Measurements from ENCODE around the gene BIRC6. TPM values are rescaled to one million over a fixed set of nuclear protein-coding genes. Genes with fewer than 3 reads are reported as not detected.

Gene BIRC6
- total RNA-seq, 2 experiments from 2014 or later = 95.0 to 103 TPM

DNA sequence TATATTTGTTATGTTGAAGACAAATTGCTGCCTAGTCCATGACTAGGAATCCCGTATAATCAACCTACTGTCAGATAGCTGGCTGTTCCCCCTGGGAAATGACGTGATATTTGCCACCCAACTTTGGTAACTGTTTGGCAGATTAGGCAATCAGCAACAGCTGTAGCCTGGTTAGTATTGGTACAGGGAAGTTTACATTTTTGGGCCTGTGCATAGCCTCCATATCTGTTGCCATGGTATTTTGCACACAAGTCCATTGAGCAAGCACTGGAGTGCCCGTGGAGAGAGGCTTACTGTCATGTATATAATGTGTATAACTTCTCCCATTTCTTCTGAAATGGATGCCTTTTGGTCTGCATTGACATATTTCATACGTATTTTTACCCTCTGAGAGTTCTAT lies 27.7 kb downstream of the BIRC6 start:
- CTCF ChIA-PET = no interaction called here
- no peaks in the 10 kb centered on the region for H3K27me3 Mint-ChIP-seq
- H3K4me3 Mint-ChIP-seq = no peak overlapping the region
- peaks cover 46% of the 10 kb centered on the region for H3K36me3 Mint-ChIP-seq (ENCODE audit: low read depth)
- POLR2A ChIA-PET = no interaction called here
- H3K9me3 Mint-ChIP-seq = no peaks in the 10 kb centered on the region
- no peak overlapping the region for H3K27ac Mint-ChIP-seq
- no peaks in the 10 kb centered on the region for H3K4me1 Mint-ChIP-seq
- no peak for DNase-seq

DNA sequence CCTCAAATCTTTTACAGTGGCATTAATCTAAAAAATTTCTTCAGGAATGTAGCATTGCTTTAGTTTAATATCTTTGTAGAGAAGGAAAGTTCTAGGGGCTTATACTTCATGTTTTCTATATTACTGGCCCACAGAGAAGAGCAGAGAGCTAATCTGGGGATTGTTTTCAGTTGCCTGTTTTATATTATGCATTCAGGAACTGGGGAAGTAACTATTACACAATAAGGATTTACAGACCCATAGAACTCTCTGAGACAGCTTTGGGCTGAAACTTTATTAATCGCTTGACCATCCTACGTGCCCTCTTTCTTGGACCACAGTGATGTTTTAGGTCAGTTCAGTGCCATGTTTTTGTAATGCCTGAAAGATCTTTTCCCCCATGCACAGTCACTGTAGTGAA lies 29.9 kb downstream of the BIRC6 start:
- CTCF ChIA-PET = no interaction called here
- no peaks in the 10 kb centered on the region for H3K9me3 Mint-ChIP-seq

DNA sequence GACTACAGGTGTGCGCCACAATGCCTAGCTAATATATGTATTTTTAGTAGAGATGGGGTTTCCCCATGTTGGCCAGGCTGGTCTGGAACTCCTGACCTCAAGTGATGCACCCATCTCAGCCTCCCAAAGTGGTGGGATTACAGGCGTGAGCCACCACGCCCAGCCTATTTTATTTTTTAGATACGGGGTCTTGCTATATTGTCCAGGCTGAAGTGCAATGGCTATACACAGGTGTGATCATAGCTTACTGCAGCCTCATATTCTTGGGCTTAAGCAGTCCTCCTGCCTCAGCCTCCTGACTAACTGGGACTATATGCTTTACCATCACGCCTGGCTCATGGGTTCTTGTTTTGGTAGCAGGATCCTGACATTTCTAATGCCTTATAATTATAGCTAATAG lies 42.4 kb downstream of the BIRC6 start:
- ChIA-PET POLR2A (no interaction called here), CTCF (no interaction called here)
- H3K4me3 Mint-ChIP-seq = no peak overlapping the region
- DNase-seq = no peak
- H3K27me3 Mint-ChIP-seq = no peaks in the 10 kb centered on the region
- peaks cover 3% of the 10 kb centered on the region for H3K4me1 Mint-ChIP-seq
- peaks cover 43% of the 10 kb centered on the region for H3K36me3 Mint-ChIP-seq (ENCODE audit: low read depth)
- H3K9me3 Mint-ChIP-seq = no peaks in the 10 kb centered on the region
- H3K27ac Mint-ChIP-seq = no peak overlapping the region

More for the DNA sequence above, 29.9 kb downstream of the BIRC6 start:
- Mint-ChIP-seq H3K27me3 (no peaks in the 10 kb centered on the region), H3K27ac (no peak overlapping the region), H3K4me1 (peaks cover 7% of the 10 kb centered on the region), H3K4me3 (no peak overlapping the region), H3K36me3 (ENCODE audit: low read depth) (peaks cover 38% of the 10 kb centered on the region)
- DNase-seq = no peak
- POLR2A ChIA-PET = no interaction called here

DNA sequence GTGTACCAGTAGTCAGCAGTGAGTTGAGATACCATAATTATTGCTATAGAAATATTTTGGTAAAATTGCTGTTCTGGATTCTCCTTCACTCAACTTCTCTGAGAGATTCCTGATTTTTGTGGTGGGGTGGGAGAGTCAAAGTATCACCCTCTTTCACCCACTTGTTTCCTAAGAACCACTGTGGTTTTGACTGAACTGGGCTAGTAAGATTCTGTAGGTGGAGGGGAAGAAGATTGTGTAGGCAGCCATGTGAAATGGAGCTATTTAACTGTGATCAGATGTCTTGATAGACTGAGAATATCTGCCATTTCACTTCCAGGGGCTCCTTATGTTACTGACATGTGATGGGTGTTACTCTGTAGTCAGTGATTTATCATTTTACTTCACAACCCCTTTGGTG lies 45.3 kb downstream of the BIRC6 start:
- Mint-ChIP-seq H3K27me3 (no peaks in the 10 kb centered on the region), H3K4me3 (no peak overlapping the region), H3K36me3 (ENCODE audit: low read depth) (peaks cover 35% of the 10 kb centered on the region), H3K27ac (no peak overlapping the region), H3K9me3 (no peaks in the 10 kb centered on the region), H3K4me1 (peaks cover 3% of the 10 kb centered on the region)
- ChIA-PET POLR2A (no interaction called here), CTCF (no interaction called here)
- DNase-seq = no peak

DNA sequence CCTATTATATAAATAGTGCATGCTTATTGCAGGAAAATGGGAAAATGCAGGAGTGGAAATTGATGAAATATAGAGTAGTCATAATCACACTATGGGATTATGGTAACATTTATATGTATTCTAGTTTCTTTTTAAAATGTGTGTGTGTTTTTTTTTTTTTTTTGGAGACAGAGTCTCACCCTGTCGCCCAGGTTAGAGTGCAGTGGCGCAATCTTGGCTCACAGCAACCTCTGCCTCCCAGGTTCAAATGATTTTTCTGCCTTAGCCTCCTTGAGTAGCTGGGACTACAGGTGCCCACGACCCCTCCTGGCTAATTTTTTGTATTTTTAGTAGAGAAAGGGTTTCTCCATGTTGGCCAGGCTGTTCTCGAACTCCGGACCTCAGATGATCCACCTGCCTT lies 47.0 kb downstream of the BIRC6 start:
- no peak for DNase-seq
- Mint-ChIP-seq H3K4me3 (no peak overlapping the region), H3K36me3 (ENCODE audit: low read depth) (peaks cover 31% of the 10 kb centered on the region), H3K9me3 (no peaks in the 10 kb centered on the region), H3K27me3 (no peaks in the 10 kb centered on the region), H3K27ac (no peak overlapping the region), H3K4me1 (peaks cover 3% of the 10 kb centered on the region)
- ChIA-PET POLR2A (no interaction called here), CTCF (no interaction called here)

DNA sequence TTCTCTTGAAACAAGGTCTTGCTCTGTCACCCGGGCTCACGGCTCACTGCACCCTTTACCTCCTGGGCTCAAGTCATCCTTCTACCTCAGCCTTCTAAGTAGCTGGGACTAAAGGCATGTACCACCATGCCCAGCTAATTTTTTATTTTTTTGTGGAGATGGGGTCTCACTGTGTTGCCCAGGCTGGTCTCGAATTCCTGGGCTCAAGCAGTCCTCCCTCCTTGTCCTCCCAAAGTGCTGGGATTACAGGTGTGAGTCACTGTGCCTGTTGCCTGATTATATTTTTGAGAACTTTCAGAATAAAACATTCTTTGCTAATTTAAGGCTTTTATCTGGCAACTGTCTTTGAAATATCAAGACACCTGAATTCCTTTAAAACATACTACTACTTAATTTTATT lies 47.9 kb downstream of the BIRC6 start:
- H3K27me3 Mint-ChIP-seq = no peaks in the 10 kb centered on the region
- POLR2A ChIA-PET = no interaction called here
- no peak for DNase-seq
- peaks cover 3% of the 10 kb centered on the region for H3K4me1 Mint-ChIP-seq
- no peaks in the 10 kb centered on the region for H3K9me3 Mint-ChIP-seq
- H3K4me3 Mint-ChIP-seq = no peak overlapping the region
- H3K36me3 Mint-ChIP-seq (ENCODE audit: low read depth) = peaks cover 36% of the 10 kb centered on the region
- CTCF ChIA-PET = no interaction called here
- H3K27ac Mint-ChIP-seq = no peak overlapping the region

DNA sequence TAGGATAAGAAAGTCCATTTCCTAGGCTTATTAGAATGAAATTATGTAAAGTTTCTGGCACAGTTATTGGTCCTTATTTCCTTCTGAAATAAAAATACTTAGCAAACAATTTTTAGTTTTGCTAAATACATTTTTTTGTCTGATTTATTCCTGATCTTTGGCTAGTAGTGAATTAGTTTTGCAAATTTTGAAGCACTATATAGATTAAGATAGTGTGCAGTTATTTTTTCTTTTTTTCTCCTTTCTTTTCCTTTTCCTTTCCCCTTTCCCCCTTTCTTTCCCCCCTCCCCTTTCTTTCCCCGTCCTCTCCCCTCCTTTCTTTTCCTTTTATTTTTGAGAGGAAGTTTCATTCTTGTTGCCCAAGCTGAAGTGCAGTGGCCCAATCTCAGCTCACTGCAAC lies 59.7 kb downstream of the BIRC6 start:
- CTCF ChIA-PET = interaction anchor here (0.6 to 0.9 kb wide), 2 partner anchors 25 to 104 kb away, joined by 3 read pairs; no protein-coding TSS in a partner anchor
- no peaks in the 10 kb centered on the region for H3K9me3 Mint-ChIP-seq
- peaks cover 45% of the 10 kb centered on the region for H3K36me3 Mint-ChIP-seq (ENCODE audit: low read depth)
- no peaks in the 10 kb centered on the region for H3K27me3 Mint-ChIP-seq
- POLR2A ChIA-PET = no interaction called here
- no peak overlapping the region for H3K4me3 Mint-ChIP-seq
- DNase-seq = no peak
- H3K27ac Mint-ChIP-seq = no peak overlapping the region
- peaks cover 1% of the 10 kb centered on the region for H3K4me1 Mint-ChIP-seq

DNA sequence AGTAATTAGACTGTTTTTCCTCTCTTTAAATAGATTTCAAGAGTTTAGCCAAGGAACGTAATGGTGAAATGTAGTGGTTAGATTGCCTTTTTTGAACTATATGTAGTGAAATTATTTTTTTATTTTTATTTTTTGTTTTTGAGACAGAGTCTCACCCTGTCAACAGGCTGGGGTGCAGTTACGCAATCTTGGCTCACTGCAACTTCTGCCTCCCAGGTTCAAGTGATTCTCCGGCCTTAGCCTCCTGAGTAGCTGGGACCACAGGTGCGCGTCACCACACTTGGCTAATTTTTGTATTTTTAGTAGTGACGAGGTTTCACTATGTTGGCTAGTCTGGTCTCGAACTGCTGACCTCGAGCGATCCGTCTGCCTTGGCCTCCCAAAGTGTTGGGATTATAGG lies 60.8 kb downstream of the BIRC6 start:
- peaks cover 4% of the 10 kb centered on the region for H3K4me1 Mint-ChIP-seq
- CTCF ChIA-PET = interaction anchor here (0.6 to 0.9 kb wide), 2 partner anchors 24 to 29 kb away, joined by 3 to 4 read pairs; no protein-coding TSS in a partner anchor

DNA sequence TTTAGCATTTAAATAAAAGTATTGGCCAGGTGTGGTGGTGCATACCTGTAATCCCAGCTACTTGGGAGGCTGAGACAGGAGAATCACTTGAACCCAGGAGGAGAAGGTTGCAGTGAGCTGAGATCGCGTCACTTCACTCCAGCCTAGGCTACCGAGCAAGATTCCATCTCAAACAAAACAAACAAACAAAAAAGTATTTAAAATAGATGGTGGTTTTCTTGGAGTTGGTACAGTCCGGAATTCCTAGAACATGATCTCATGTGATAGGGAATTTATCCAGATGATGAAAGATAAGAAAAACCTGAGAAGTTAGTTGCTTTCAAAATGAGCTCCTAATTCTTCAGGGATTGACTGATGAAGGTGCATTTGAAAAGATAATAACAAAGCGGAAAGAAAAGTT lies 62.0 kb downstream of the BIRC6 start:
- no peaks in the 10 kb centered on the region for H3K27me3 Mint-ChIP-seq
- H3K4me3 Mint-ChIP-seq = no peak overlapping the region
- H3K36me3 Mint-ChIP-seq (ENCODE audit: low read depth) = peaks cover 56% of the 10 kb centered on the region
- H3K27ac Mint-ChIP-seq = no peak overlapping the region
- POLR2A ChIA-PET = no interaction called here
- peaks cover 9% of the 10 kb centered on the region for H3K4me1 Mint-ChIP-seq
- no peak for DNase-seq
- H3K9me3 Mint-ChIP-seq = no peaks in the 10 kb centered on the region
- CTCF ChIA-PET = no interaction called here

More for the DNA sequence above, 60.8 kb downstream of the BIRC6 start:
- Mint-ChIP-seq H3K4me3 (no peak overlapping the region), H3K36me3 (ENCODE audit: low read depth) (peaks cover 49% of the 10 kb centered on the region), H3K27ac (no peak overlapping the region), H3K27me3 (no peaks in the 10 kb centered on the region), H3K9me3 (no peaks in the 10 kb centered on the region)
- no peak for DNase-seq
- POLR2A ChIA-PET = no interaction called here

DNA sequence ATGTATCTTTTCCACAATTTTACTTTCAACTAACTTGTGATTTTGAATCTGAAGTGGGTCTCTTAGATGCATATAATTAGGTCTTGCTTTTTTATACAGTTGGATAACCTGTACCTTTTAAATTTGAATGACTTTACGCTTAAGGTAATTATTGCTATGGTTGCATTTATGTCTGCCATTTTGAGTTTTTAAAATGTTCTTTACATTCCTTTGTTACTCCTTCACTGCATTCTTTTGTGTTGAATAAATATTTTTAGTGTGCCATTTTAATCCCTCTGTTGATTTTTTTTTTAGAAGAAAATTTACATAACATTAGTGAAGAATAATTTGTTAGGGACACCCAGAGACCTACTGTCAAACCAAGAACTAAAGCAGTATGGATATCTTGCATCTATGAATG lies 65.3 kb downstream of the BIRC6 start:
- CTCF ChIA-PET = no interaction called here
- H3K27me3 Mint-ChIP-seq = no peaks in the 10 kb centered on the region
- H3K9me3 Mint-ChIP-seq = no peaks in the 10 kb centered on the region
- POLR2A ChIA-PET = no interaction called here
- no peak overlapping the region for H3K4me3 Mint-ChIP-seq
- DNase-seq = no peak
- H3K4me1 Mint-ChIP-seq = peaks cover 27% of the 10 kb centered on the region
- peaks cover 53% of the 10 kb centered on the region for H3K36me3 Mint-ChIP-seq (ENCODE audit: low read depth)
- no peak overlapping the region for H3K27ac Mint-ChIP-seq

DNA sequence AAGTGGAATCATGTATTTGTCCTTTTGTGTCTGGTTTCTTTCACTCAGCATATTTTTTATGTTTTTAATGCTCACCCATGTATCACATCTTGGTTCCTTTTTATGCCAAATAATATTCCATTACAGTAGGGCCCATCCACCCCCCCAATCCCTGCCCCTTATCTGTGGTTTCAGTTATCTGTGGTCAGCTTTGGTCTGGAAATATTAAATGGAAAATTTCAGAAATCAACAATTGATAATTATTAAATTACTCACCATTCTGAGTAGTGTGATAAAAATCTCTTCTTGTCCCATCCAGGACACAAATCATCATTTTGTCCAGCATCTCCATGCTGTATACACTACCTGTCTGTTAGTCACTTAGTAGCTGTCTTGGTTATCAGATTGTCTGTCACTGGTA lies 66.7 kb downstream of the BIRC6 start:
- POLR2A ChIA-PET = no interaction called here
- no peak for DNase-seq
- H3K4me3 Mint-ChIP-seq = no peak overlapping the region
- peaks cover 43% of the 10 kb centered on the region for H3K36me3 Mint-ChIP-seq (ENCODE audit: low read depth)
- no peak overlapping the region for H3K27ac Mint-ChIP-seq
- H3K27me3 Mint-ChIP-seq = no peaks in the 10 kb centered on the region
- no peaks in the 10 kb centered on the region for H3K9me3 Mint-ChIP-seq
- CTCF ChIA-PET = no interaction called here
- peaks cover 35% of the 10 kb centered on the region for H3K4me1 Mint-ChIP-seq

DNA sequence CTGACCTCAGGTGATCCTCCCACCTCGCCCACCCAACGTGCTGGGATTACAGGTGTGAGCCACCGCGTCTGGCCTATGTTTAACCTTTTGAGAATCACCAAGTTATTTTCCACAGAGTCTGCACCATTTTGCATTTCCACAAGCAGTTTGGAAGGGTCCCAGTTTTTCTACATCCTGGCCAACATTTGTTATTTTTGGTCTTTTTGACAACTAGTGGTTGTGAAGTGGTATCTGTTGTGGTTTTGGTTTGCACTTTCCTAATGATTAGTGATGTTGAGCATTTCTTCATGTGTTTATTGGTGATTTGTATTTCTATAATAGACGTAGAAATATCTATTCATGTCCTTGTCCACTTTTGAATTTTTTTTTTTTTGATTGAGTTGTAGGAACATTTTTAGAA lies 67.9 kb downstream of the BIRC6 start:
- ChIA-PET CTCF (no interaction called here), POLR2A (no interaction called here)
- Mint-ChIP-seq H3K4me3 (no peak overlapping the region), H3K9me3 (no peaks in the 10 kb centered on the region), H3K27ac (no peak overlapping the region), H3K4me1 (peaks cover 35% of the 10 kb centered on the region), H3K27me3 (no peaks in the 10 kb centered on the region), H3K36me3 (ENCODE audit: low read depth) (peaks cover 49% of the 10 kb centered on the region)
- DNase-seq = no peak

DNA sequence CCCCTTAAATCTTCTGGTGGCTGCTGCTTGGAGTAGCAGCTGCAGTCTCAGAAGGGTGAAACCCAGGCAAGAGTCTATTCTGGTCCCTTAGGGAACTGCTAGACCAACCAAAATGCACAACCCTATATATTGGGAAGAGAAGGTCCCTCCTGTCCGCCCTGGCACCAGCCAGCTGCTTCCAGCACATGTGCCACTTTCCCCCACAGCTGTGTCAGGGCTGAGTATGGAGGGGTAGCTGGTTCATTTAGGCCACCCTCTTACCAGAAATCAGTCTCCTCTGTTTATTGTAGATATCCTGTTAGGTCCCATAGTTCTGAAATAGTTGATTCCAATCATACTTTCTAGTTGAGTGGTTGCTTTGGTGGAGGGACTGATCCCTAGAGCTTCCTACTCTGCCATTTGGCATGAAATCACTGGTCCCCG lies 68.9 kb downstream of the BIRC6 start:
- no peaks in the 10 kb centered on the region for H3K27me3 Mint-ChIP-seq
- H3K4me1 Mint-ChIP-seq = peaks cover 34% of the 10 kb centered on the region
- no peak overlapping the region for H3K27ac Mint-ChIP-seq
- H3K4me3 Mint-ChIP-seq = no peak overlapping the region
- no peak for DNase-seq
- no peaks in the 10 kb centered on the region for H3K9me3 Mint-ChIP-seq
- peaks cover 50% of the 10 kb centered on the region for H3K36me3 Mint-ChIP-seq (ENCODE audit: low read depth)
- ChIA-PET CTCF (no interaction called here), POLR2A (no interaction called here)

DNA sequence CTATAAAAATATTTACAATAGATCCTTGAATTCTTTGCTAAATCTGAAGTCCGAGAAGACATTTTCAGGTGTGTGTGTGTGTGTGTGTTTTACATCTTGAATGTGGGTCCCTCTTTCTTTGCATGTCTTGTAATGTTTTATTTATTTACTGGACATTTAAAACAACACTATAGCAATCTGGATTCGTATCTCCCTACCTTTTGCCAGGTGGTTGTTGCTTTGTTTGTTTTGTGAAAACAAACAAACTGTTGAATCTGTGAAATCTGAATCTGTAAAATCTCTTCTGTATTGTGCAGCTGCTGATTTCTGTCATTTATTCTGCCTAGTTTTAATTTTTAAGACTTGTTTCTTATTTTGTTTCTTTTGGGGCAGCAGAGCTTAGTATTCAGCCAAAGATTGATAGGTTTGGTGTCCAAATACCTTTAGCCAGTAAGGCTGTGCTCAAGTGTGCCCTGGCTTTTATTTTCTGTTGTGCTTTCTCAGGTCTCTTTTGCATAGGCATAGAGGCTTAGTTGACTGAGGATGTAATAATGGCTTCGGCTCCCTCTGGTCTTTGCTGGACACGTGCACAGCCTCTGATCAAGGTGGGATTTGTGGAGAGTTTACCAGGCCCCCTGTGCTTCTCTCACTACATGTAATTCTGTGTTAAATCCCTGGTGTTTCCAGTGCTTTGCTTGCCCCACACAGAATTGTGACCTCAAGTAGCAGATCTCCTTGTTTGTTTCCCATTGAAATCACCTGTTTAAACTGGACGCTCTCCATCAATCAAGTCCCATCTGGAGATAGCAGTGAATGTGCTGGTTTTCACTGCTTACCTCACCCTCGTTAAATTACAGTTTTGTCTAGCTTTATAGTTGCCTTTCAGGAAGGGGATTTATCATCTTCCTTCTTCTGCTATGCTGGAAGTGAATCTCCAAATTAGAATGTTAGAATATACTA lies 71.1 kb downstream of the BIRC6 start:
- Mint-ChIP-seq H3K36me3 (ENCODE audit: low read depth) (peaks cover 47% of the 10 kb centered on the region), H3K4me3 (no peak overlapping the region), H3K27ac (no peak overlapping the region), H3K9me3 (no peaks in the 10 kb centered on the region), H3K4me1 (peaks cover 33% of the 10 kb centered on the region), H3K27me3 (no peaks in the 10 kb centered on the region)
- CTCF ChIA-PET = no interaction called here
- POLR2A ChIA-PET = no interaction called here
- DNase-seq = no peak

Data from activated CD4-positive, alpha-beta memory T cell treated with anti-CD3 and anti-CD28 coated beads, Interleukin-2, amount 10 ng/mL, durations not matched to agents 7 days and 5 days (primary cell).